ENCODE results near the gene ZNF423.

The ZNF423 gene

GRCh38 chr16:49716339-49716934 lies 139.5 kb downstream of the ZNF423 start:
- no peak for DNase-seq

- DNase-seq, result no peak
Observed at GRCh38 chr16:49713770-49714169, 142.1 kb downstream of the ZNF423 start.

- no peak for DNase-seq
Observed at GRCh38 chr16:49712542-49712941, 143.4 kb downstream of the ZNF423 start.

- no peak for DNase-seq
Observed at GRCh38 chr16:49712106-49712505, 143.8 kb downstream of the ZNF423 start.

- no peak for DNase-seq
Observed at GRCh38 chr16:49709057-49709456, 146.9 kb downstream of the ZNF423 start.

- no peak for DNase-seq
Observed at GRCh38 chr16:49708491-49708890, 147.4 kb downstream of the ZNF423 start.

GRCh38 chr16:49706620-49707355 lies 149.1 kb downstream of the ZNF423 start:
- no peak for DNase-seq

GRCh38 chr16:49704586-49705155 lies 151.2 kb downstream of the ZNF423 start:
- DNase-seq, result no peak

GRCh38 chr16:49703483-49703882 lies 152.4 kb downstream of the ZNF423 start:
- DNase-seq, result no peak

GRCh38 chr16:49701789-49702494 lies 154.0 kb downstream of the ZNF423 start:
- DNase-seq, result no peak

GRCh38 chr16:49701065-49701685 lies 154.7 kb downstream of the ZNF423 start:
- no peak for DNase-seq

- no peak for DNase-seq
Observed at GRCh38 chr16:49700251-49701064, 155.5 kb downstream of the ZNF423 start.

- no peak for DNase-seq
Observed at GRCh38 chr16:49699841-49700175, 156.1 kb downstream of the ZNF423 start.

- DNase-seq, result no peak
Observed at GRCh38 chr16:49698931-49699840, 156.7 kb downstream of the ZNF423 start.

- no peak for DNase-seq
Observed at GRCh38 chr16:49698453-49698815, 157.5 kb downstream of the ZNF423 start.

- DNase-seq, result no peak
Observed at GRCh38 chr16:49697631-49698452, 158.1 kb downstream of the ZNF423 start.

- DNase-seq, result no peak
Observed at GRCh38 chr16:49696414-49697101, 159.4 kb downstream of the ZNF423 start.

GRCh38 chr16:49695782-49696413 lies 160.0 kb downstream of the ZNF423 start:
- no peak for DNase-seq

GRCh38 chr16:49693445-49693844 lies 162.5 kb downstream of the ZNF423 start:
- DNase-seq, result no peak
